H1 (cell line): ENCODE results near the gene CLINT1. TPM values are rescaled to one million over a fixed set of nuclear protein-coding genes. Genes with fewer than 3 reads are reported as not detected.

Experiments
- CTCF ChIA-PET: fragments of 300-600 bp; sonication (Branson Sonifier 250); formaldehyde crosslinking; loops from one replicate; lab custom pipeline; 2021; ENCODE audit not compliant: partially characterized antibody; lab: Charles Lee
- POLR2A ChIA-PET: fragments of 300-600 bp; sonication (Branson Sonifier 250); formaldehyde crosslinking; loops from one replicate; lab custom pipeline; 2021; ENCODE audit warnings: inconsistent platforms; ENCODE audit not compliant: partially characterized antibody; lab: Charles Lee
- DNase-seq, 2 experiments: peaks; one replicate each; pipeline versions ENCODE4 v3.0.0 to v3.0.0-alpha.2; 2010 to 2022; ENCODE audit warnings: low spot score in 2 of 2, low read depth in 1 of 2, mixed read lengths in 1 of 2
- FAIRE-seq: peaks from 2 replicates; lab custom pipeline; 2011; peaks lifted over from hg19 to GRCh38; lab: Jason Lieb, UNC
- H2AFZ ChIP-seq: 2 replicates; pipeline ENCODE4 v1.8.1; 2012; ENCODE audit warnings: low read length, inconsistent platforms
- H2AK5ac ChIP-seq: 2 replicates; pipeline ENCODE4 v1.6.1; 2013; ENCODE audit warnings: low read depth, low read length
- H2BK120ac ChIP-seq: replicated peaks from 2 replicates; pipeline ENCODE3; 2013; ENCODE audit warnings: low read depth, low read length, inconsistent platforms
- H2BK12ac ChIP-seq: 2 replicates; pipeline ENCODE4 v1.6.1; 2013; ENCODE audit warnings: low read depth, low read length
- H2BK15ac ChIP-seq: 2 replicates; pipeline ENCODE4 v1.6.1; 2013; ENCODE audit warnings: low read length
- H2BK20ac ChIP-seq: 2 replicates; pipeline ENCODE4 v1.6.1; 2013; ENCODE audit warnings: low read length
- H2BK5ac ChIP-seq: 2 replicates; pipeline ENCODE4 v1.6.1; 2013; ENCODE audit warnings: low read depth, low read length
- H3K14ac ChIP-seq: 2 replicates; pipeline ENCODE4 v1.6.1; 2013; ENCODE audit warnings: inconsistent platforms; ENCODE audit not compliant: insufficient read length
- H3K18ac ChIP-seq: 2 replicates; pipeline ENCODE4 v1.6.1; 2013; ENCODE audit warnings: low read length; ENCODE audit errors: extremely low read depth
- H3K23ac ChIP-seq: 2 replicates; pipeline ENCODE4 v1.6.1; 2013; ENCODE audit warnings: inconsistent platforms; ENCODE audit not compliant: insufficient read length
- H3K23me2 ChIP-seq: 2 replicates; pipeline ENCODE4 v1.6.1; 2013; ENCODE audit warnings: low read depth, low read length
- H3K27ac ChIP-seq: 2 replicates; pipeline ENCODE4 v1.6.1; 2011; ENCODE audit warnings: low read depth, low read length, inconsistent platforms
- H3K27me3 ChIP-seq, 4 experiments: replicated peaks in 1 of 4; 1 replicate in 1 of 4; 2 replicates in 3 of 4; pipeline versions ENCODE4 v1.6.1 to v1.8.1; 2011 to 2013; ENCODE audit warnings: low read length in 3 of 4, mild to moderate bottlenecking in 3 of 4, inconsistent platforms in 2 of 4, mixed read lengths in 2 of 4, moderate library complexity in 1 of 4; ENCODE audit not compliant: control insufficient read depth in 3 of 4, insufficient read depth in 3 of 4; ENCODE audit errors: extremely low read depth in 1 of 4
- H3K36me3 ChIP-seq, 4 experiments: 2 replicates each; pipeline versions ENCODE4 v1.6.1 to v1.8.1; 2011 to 2013; ENCODE audit warnings: mild to moderate bottlenecking in 4 of 4, low read length in 3 of 4, moderate library complexity in 2 of 4, control low read depth in 1 of 4, inconsistent platforms in 1 of 4; ENCODE audit not compliant: insufficient read depth in 4 of 4, control insufficient read depth in 2 of 4
- H3K4ac ChIP-seq: replicated peaks from 2 replicates; pipeline ENCODE3; 2013; ENCODE audit warnings: low read length, low read depth, mixed read lengths, inconsistent platforms; ENCODE audit not compliant: insufficient read length
- H3K4me1 ChIP-seq, 4 experiments: replicated peaks in 1 of 4; 1 replicate in 1 of 4; 2 replicates in 3 of 4; pipeline versions ENCODE4 v1.6.1 to v1.8.1; 2011 to 2013; ENCODE audit warnings: low read length in 3 of 4, inconsistent platforms in 2 of 4, mixed read lengths in 1 of 4; ENCODE audit not compliant: insufficient read depth in 4 of 4, control insufficient read depth in 3 of 4
- H3K4me2 ChIP-seq, 2 experiments: 2 replicates each; pipeline versions ENCODE4 v1.6.1 to v1.8.1; 2011 to 2013; ENCODE audit warnings: low read depth in 2 of 2, low read length in 2 of 2, control low read depth in 1 of 2, inconsistent platforms in 1 of 2, mild to moderate bottlenecking in 1 of 2; ENCODE audit not compliant: insufficient read depth in 1 of 2
- H3K4me3 ChIP-seq, 4 experiments: fragments of 200-600, 300-600 bp in 1 of 4; sonication (generic), shearing (Covaris generic), sonication (Bioruptor Twin) in 1 of 4; 2 replicates each; pipeline versions ENCODE4 v1.5.1 to v1.8.1; 2011 to 2016; ENCODE audit warnings: low read length in 4 of 4, low read depth in 3 of 4, control low read depth in 2 of 4, inconsistent platforms in 2 of 4, mild to moderate bottlenecking in 2 of 4, mixed read lengths in 1 of 4, moderate library complexity in 1 of 4; ENCODE audit not compliant: insufficient read depth in 2 of 4; ENCODE audit errors: extremely low read depth in 1 of 4
- H3K56ac ChIP-seq: replicated peaks from 2 replicates; pipeline ENCODE3; 2013; ENCODE audit warnings: low read depth, mild to moderate bottlenecking, mixed read lengths, low read length, inconsistent platforms; ENCODE audit not compliant: insufficient read length
- H3K79me1 ChIP-seq: 2 replicates; pipeline ENCODE4 v1.6.1; 2013; ENCODE audit warnings: low read depth, low read length, control low read depth
- H3K79me2 ChIP-seq, 2 experiments: 2 replicates each; pipeline versions ENCODE4 v1.6.1 to v1.8.1; 2012 to 2013; ENCODE audit warnings: low read length in 2 of 2, mild to moderate bottlenecking in 2 of 2, inconsistent platforms in 1 of 2; ENCODE audit not compliant: insufficient read depth in 2 of 2, control insufficient read depth in 1 of 2
- H3K9ac ChIP-seq, 4 experiments: replicated peaks in 1 of 4; 1 replicate in 1 of 4; 2 replicates in 3 of 4; pipeline versions ENCODE4 v1.6.1 to v1.8.1; 2011 to 2013; ENCODE audit warnings: low read depth in 3 of 4, low read length in 3 of 4, control low read depth in 2 of 4, mild to moderate bottlenecking in 2 of 4, moderate library complexity in 2 of 4, inconsistent platforms in 1 of 4; ENCODE audit errors: extremely low read depth in 1 of 4
- H3K9me3 ChIP-seq, 2 experiments: 2 replicates each; pipeline versions ENCODE4 v1.6.1 to v1.8.1; 2012 to 2013; ENCODE audit warnings: mild to moderate bottlenecking in 2 of 2, moderate library complexity in 2 of 2, control low read depth in 1 of 2, inconsistent platforms in 1 of 2, low read depth in 1 of 2, low read length in 1 of 2, mixed read lengths in 1 of 2; ENCODE audit not compliant: insufficient read depth in 2 of 2
- H4K20me1 ChIP-seq, 2 experiments: replicated peaks in 1 of 2; 2 replicates each; pipeline versions ENCODE3 to v1.8.1; 2011 to 2013; ENCODE audit warnings: inconsistent platforms in 2 of 2, low read length in 2 of 2, mild to moderate bottlenecking in 1 of 2; ENCODE audit not compliant: insufficient read depth in 2 of 2, control insufficient read depth in 1 of 2
- H4K5ac ChIP-seq: 2 replicates; pipeline ENCODE4 v1.6.1; 2013; ENCODE audit warnings: low read length, low read depth, mixed read lengths, inconsistent platforms; ENCODE audit not compliant: insufficient read length
- H4K8ac ChIP-seq: 2 replicates; pipeline ENCODE4 v1.8.0; 2013; ENCODE audit warnings: mild to moderate bottlenecking, moderate library complexity, low read length, inconsistent platforms; ENCODE audit not compliant: insufficient read depth; ENCODE audit errors: extremely low read depth
- H4K91ac ChIP-seq: replicated peaks from 2 replicates; pipeline ENCODE3; 2013; ENCODE audit warnings: low read length, mixed read lengths, inconsistent platforms; ENCODE audit not compliant: insufficient read length
- CHD2 ChIP-seq: IDR thresholded peaks from 2 replicates; pipeline ENCODE4 v1.6.1; 2012; ENCODE audit warnings: low read length, improper control_type of control experiment
- EGR1 ChIP-seq: IDR thresholded peaks from 2 replicates; pipeline ENCODE4 v1.6.1; 2011; ENCODE audit warnings: low read depth, low read length, borderline replicate concordance
- EP300 ChIP-seq, 2 experiments: IDR thresholded peaks; 1 replicate in 1 of 2; 2 replicates in 1 of 2; pipeline ENCODE4 v1.6.1; 2011 to 2012; ENCODE audit warnings: low read depth in 2 of 2, low read length in 2 of 2, mild to moderate bottlenecking in 2 of 2, borderline replicate concordance in 1 of 2, inconsistent platforms in 1 of 2, moderate library complexity in 1 of 2
- KDM4A ChIP-seq: IDR thresholded peaks from one replicate; pipeline ENCODE4 v1.7.1; 2012; ENCODE audit warnings: low read depth, mild to moderate bottlenecking, moderate library complexity, low read length, inconsistent platforms; ENCODE audit not compliant: severe bottlenecking
- POU5F1 ChIP-seq: IDR thresholded peaks from 2 replicates; pipeline ENCODE4 v1.6.1; 2011; ENCODE audit warnings: low read depth, mild to moderate bottlenecking, low read length, moderate library complexity
- SIX5 ChIP-seq: IDR thresholded peaks from 2 replicates; pipeline ENCODE4 v1.6.1; 2011; ENCODE audit warnings: mild to moderate bottlenecking, low read depth, low read length
- TAF1 ChIP-seq: IDR thresholded peaks from 2 replicates; pipeline ENCODE4 v1.6.1; 2011; ENCODE audit warnings: mild to moderate bottlenecking, low read depth, low read length
- WGBS, 2 experiments: shearing (Covaris generic) in 1 of 2; methylation state at CpG; one replicate each; pipeline versions ENCODE4 v1.1.6 to v1.1.7; 2013 to 2015; ENCODE audit warnings: low lambda C conversion rate in 2 of 2, mixed read lengths in 2 of 2, inconsistent platforms in 1 of 2, low coverage in 1 of 2, missing lambda C conversion rate in 1 of 2; ENCODE audit not compliant: insufficient replicate concordance in 2 of 2, insufficient coverage in 1 of 2, insufficient read length in 1 of 2; ENCODE audit errors: extremely low coverage in 1 of 2, missing lambda C conversion rate in 1 of 2; 5-methylcytosine and 5-hydroxymethylcytosine counted together
- polyA plus RNA-seq, 7 experiments: library from polyadenylated mRNA; depleted of rRNA in 3 of 7; stranded (reverse) in 5 of 7; unstranded in 2 of 7; fragments of >200 nt in 5 of 7; fragments of 200-250 nt in 2 of 7; gene quantifications; 1 replicate in 5 of 7; 2 replicates in 1 of 7; 4 replicates in 1 of 7; pipeline versions ENCODE4 v1.2.1 to v1.2.3, GENCODE V29; 2011 to 2013; ENCODE audit warnings: missing spikeins in 2 of 7, mixed read lengths in 2 of 7
- total RNA-seq: library from RNA; stranded (reverse); fragmentation: NEBNext Ultra II Directional; extraction: Animal tissue kit (Norgen Biotek cat#: 25700); gene quantifications from 2 replicates; pipeline ENCODE4 v1.2.1, GENCODE V29; 2021

The CLINT1 gene
- total and polyA plus RNA-seq, 2 of the 8 experiments (the other 6 are each of a cell fraction or from before 2014, with no cell fraction given), result 85.9 to 140 TPM

GRCh38 chr5:157866536-157866935 is 7.6 kb upstream of the CLINT1 start:
- no peak for DNase-seq
- Histone ChIP-seq H3K4me1 (peaks cover 0 to 3% (median 0%) of the 10 kb centered on the region in 4 experiments; a peak in 1 of 7 replicates), H2BK15ac (no peak overlapping the region), H4K20me1 (no peaks in the 10 kb centered on the region), H4K8ac (no peak overlapping the region), H4K5ac (no peak overlapping the region), H2BK12ac (no peak overlapping the region), H3K27me3 (no peaks in the 10 kb centered on the region), H3K36me3 (no peaks in the 10 kb centered on the region), H3K9me3 (peaks cover 0 to 3% of the 10 kb centered on the region in 2 experiments; a peak in 1 of 4 replicates), H3K4me2 (no peak overlapping the region), H4K91ac (no peak overlapping the region), H2BK120ac (no peak overlapping the region), H3K27ac (no peak overlapping the region), H3K79me1 (no peaks in the 10 kb centered on the region), H2BK5ac (no peak overlapping the region), H3K9ac (no peak overlapping the region), H3K18ac (no peak overlapping the region), H2AFZ (no peak overlapping the region), H3K23me2 (no peaks in the 10 kb centered on the region), H2BK20ac (no peak overlapping the region), H3K79me2 (no peaks in the 10 kb centered on the region), H3K4ac (no peak overlapping the region), H3K56ac (no peak overlapping the region), H3K4me3 (no peak overlapping the region), H3K14ac (no peak overlapping the region), H3K23ac (no peak overlapping the region), H2AK5ac (no peak overlapping the region)
- 72% methylated on average over 2 of the region's 2 CpGs; no CpG with 5 or more reads in 1 of the 2 experiments for WGBS, 2 experiments
- ChIA-PET POLR2A (interaction anchor here (1.1 kb wide), 1 partner anchor 18 kb away, joined by 3 read pairs; no protein-coding TSS in a partner anchor), CTCF (interaction anchor here (0.6 to 4.3 kb wide), 3 partner anchors 12 to 41 kb away, joined by 3 to 25 read pairs (median 4); no protein-coding TSS in a partner anchor)
- TF ChIP-seq SIX5, result no peak
- TF ChIP-seq TAF1, result no peak
- TF ChIP-seq POU5F1, result no peak
- TF ChIP-seq EGR1, result no peak
- no peak for TF ChIP-seq EP300 (IDR thresholded peaks at IDR 0.05; ENCODE audit: borderline replicate concordance in 1 of 2, low read depth in 2 of 2, low read length in 2 of 2)
- no peak for TF ChIP-seq CHD2
- no peak for TF ChIP-seq KDM4A
- no peak for FAIRE-seq
